Gastrocnemius medialis (tissue), 4 donors: Measurements from ENCODE around the gene RCVRN. TPM values are rescaled to one million over a fixed set of nuclear protein-coding genes. Genes with fewer than 3 reads are reported as not detected.

Experiments
- ATAC-seq, 2 donors: fragments of 150-250 bp; one replicate each; pipeline ENCODE4 v1.9.1; 2016
- DNase-seq, 2 donors: peaks; one replicate each; pipeline ENCODE4 v3.0.0-alpha.2; 2019
- H3K27ac ChIP-seq, 4 donors: fragments of 200-600 bp; sonication (generic); 1 replicate in 1 of 4; 2 replicates in 3 of 4; pipeline ENCODE4 v1.5.1; 2016 to 2018; ENCODE audit warnings: mild to moderate bottlenecking in 2 of 4, moderate library complexity in 1 of 4
- H3K27me3 ChIP-seq, 3 donors: fragments of 200-600 bp; sonication (generic) in 2 of 3; 1 replicate in 1 of 3; 2 replicates in 2 of 3; pipeline versions ENCODE4 v1.5.1 to v1.6.0; 2016 to 2019; ENCODE audit warnings: mild to moderate bottlenecking in 1 of 3, moderate library complexity in 1 of 3
- H3K36me3 ChIP-seq, 2 donors: fragments of 200-600 bp; sonication (generic) in 1 of 2; one replicate each; pipeline ENCODE4 v1.5.1; 2017 to 2018
- H3K4me1 ChIP-seq, 2 donors: fragments of 200-600 bp; sonication (generic) in 1 of 2; one replicate each; pipeline ENCODE4 v1.5.1; 2016 to 2017; ENCODE audit warnings: mild to moderate bottlenecking in 2 of 2
- H3K4me3 ChIP-seq, 4 donors: fragments of 200-600 bp; sonication (generic) in 3 of 4; 1 replicate in 1 of 4; 2 replicates in 3 of 4; pipeline ENCODE4 v1.5.1; 2016 to 2019; ENCODE audit warnings: mild to moderate bottlenecking in 2 of 4
- H3K9me3 ChIP-seq, 3 donors: fragments of 200-600 bp; sonication (generic) in 2 of 3; 1 replicate in 1 of 3; 2 replicates in 2 of 3; pipeline ENCODE4 v1.5.1; 2016 to 2019
- POLR2A ChIP-seq, 2 donors: fragments of 450-650 bp; IDR thresholded peaks; one replicate each; pipeline ENCODE4 v1.6.1; 2017; ENCODE audit warnings: antibody characterized with exemption in 2 of 2, mild to moderate bottlenecking in 2 of 2, moderate library complexity in 2 of 2
- in situ Hi-C, 4 donors: fragments of 200-750 bp; cut with MboI; loops; one replicate each; pipeline versions ENCODE4 v1.15.0 to v1.8.0; 2017; ENCODE audit warnings: low sequenced_read_pairs in 4 of 4
- intact Hi-C: fragments of 100-400 bp; cut with DNase I; formaldehyde crosslinking; loops from one replicate; pipeline ENCODE4 v1.15.1; 2023; ENCODE audit warnings: low total_unique reads
- total RNA-seq, 4 donors: library from RNA; depleted of rRNA; stranded (reverse); fragments of >200 nt; gene quantifications; one replicate each; pipeline versions ENCODE4 v1.1.0 to v1.2.3, GENCODE V29; 2016
- TF ChIP-seq, protein P1 (sequence below), 5 experiments: fragments of 450-650 bp in 3 of 5; fragments of 200-600 bp in 2 of 5; sonication (generic) in 2 of 5; IDR thresholded peaks in 4 of 5; conservative IDR thresholded peaks in 1 of 5; 1 replicate in 4 of 5; 2 replicates in 1 of 5; pipeline ENCODE4 v1.5.1; 2016 to 2019; ENCODE audit warnings: antibody characterized with exemption in 5 of 5, mild to moderate bottlenecking in 3 of 5, moderate library complexity in 3 of 5

RCVRN gene
- total RNA-seq, 4 donors from 2014 or later, result not detected

DNA sequence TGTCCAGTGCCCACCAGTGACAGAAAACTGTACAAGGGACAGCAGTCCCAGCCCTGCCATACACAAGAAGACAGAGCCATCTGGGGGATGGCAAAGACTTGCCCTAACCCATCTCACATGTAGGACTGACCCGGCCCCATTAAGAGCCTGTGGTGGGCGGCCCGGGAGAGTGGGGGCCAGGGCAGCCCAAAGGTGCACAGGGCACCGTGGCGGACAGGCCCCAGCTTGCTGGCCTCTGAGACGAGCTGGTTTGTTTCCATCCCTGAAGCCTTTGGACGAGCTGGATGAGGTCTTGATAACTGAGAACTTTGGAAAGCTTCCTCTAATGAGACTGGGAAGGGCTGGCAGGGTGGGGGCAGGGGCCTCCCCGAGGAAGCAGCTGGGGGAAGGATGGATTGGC is 11.0 kb upstream of the RCVRN start:
- DNase-seq, result no peak
- Histone ChIP-seq H3K4me1 (no peaks in the 10 kb centered on the region), H3K36me3 (no peaks in the 10 kb centered on the region), H3K27me3 (no peaks in the 10 kb centered on the region), H3K4me3 (no peak overlapping the region), H3K27ac (no peak overlapping the region), H3K9me3 (no peaks in the 10 kb centered on the region)
- in situ Hi-C loops (loop anchor here in 3 of 4 donors (25.0 kb wide), 3 partner anchors 104 to 696 kb away; partner anchors contain the start of gene GSG1L2 (in 1 of the 3)), intact Hi-C loops (no loop called here)
- no peak for TF ChIP-seq POLR2A (IDR thresholded peaks at IDR 0.05)
- TF ChIP-seq, protein P1, sequence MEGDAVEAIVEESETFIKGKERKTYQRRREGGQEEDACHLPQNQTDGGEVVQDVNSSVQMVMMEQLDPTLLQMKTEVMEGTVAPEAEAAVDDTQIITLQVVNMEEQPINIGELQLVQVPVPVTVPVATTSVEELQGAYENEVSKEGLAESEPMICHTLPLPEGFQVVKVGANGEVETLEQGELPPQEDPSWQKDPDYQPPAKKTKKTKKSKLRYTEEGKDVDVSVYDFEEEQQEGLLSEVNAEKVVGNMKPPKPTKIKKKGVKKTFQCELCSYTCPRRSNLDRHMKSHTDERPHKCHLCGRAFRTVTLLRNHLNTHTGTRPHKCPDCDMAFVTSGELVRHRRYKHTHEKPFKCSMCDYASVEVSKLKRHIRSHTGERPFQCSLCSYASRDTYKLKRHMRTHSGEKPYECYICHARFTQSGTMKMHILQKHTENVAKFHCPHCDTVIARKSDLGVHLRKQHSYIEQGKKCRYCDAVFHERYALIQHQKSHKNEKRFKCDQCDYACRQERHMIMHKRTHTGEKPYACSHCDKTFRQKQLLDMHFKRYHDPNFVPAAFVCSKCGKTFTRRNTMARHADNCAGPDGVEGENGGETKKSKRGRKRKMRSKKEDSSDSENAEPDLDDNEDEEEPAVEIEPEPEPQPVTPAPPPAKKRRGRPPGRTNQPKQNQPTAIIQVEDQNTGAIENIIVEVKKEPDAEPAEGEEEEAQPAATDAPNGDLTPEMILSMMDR (IDR thresholded peaks at IDR 0.05 in 4 of 5, conservative IDR thresholded peaks at IDR 0.05 in 1 of 5), result no peak
- no peak for ATAC-seq

DNA sequence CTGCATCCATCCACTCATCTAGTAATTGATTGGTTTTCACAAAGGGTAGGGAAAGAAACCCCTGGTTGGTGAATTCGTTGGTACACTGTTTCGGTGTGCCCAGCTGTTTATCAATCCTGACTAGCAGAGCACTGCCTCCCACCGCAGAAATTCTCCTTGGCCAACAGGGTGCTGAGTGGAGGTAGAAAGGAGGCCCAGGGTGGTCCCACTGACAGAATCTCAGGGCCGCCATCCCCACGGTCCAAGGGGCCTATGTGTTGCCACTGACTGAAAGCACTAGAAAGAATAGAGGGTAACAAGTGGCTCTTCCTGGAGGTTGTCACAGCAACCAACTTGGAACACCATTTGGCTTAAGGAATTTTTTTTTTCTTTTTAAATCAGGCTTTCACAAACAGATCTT is 8.4 kb upstream of the RCVRN start:
- intact Hi-C loops (no loop called here), in situ Hi-C loops (loop anchor here in 3 of 4 donors (25.0 kb wide), 3 partner anchors 101 to 699 kb away; partner anchors contain the start of gene GSG1L2 (in 1 of the 3))
- ATAC-seq (no peak), DNase-seq (no peak)
- Histone ChIP-seq H3K36me3 (no peaks in the 10 kb centered on the region), H3K9me3 (no peaks in the 10 kb centered on the region), H3K4me1 (no peaks in the 10 kb centered on the region), H3K27me3 (peaks cover 0 to 3% (median 0%) of the 10 kb centered on the region in 3 donors), H3K27ac (no peak overlapping the region), H3K4me3 (no peak overlapping the region)
- TF ChIP-seq POLR2A (IDR thresholded peaks at IDR 0.05), result no peak
- TF ChIP-seq, protein P1 (IDR thresholded peaks at IDR 0.05 in 4 of 5, conservative IDR thresholded peaks at IDR 0.05 in 1 of 5), result no peak

DNA sequence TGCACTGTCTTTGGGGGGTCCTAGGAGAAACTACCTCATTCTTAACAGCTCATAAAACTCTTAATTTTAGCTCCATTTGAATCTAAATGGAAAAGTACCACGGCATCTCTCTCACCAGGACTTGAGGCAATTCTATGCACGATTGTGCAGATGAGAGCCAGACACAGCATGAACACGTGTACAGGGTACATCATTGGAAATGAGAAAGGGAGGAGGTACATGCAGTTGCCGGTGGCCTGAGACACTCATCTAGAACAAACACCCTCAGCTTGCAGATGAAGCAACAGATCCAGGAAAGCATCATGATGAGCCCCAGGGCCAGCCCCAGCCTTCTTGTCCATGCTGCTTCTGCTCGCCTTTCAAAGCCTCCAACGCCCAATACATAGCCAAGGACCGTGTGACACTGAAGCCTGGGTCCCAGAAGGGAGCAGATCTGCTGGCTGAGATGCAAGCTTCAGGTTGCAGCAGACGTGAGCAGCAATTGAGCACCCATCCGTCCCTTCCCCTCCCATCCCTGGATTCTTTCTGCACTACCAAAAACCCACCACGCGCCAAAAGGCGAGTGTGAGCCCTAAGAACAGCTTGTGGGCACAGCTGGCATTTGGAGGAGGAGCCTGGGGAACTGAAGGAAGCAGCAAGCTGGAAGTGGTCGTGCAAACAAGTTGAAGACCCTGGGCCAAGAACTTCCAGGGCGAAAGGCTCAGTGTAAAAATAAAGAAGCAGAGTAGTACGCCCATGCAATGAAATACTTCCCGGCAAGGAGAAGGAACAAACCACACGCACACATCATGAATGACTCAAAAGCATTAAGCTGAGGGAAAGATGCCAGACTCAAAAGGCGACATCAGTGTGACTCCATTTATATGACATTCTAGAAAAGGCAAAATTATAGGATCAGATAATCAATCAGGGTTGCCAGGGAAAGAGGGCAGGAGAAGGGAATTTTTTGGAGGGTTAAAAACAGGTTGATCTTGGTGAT is 7.3 kb upstream of the RCVRN start:
- peaks cover 0 to 7% (median 0%) of the 10 kb centered on the region in 3 donors for H3K27me3 ChIP-seq
- no peak overlapping the region for H3K27ac ChIP-seq
- TF ChIP-seq POLR2A (IDR thresholded peaks at IDR 0.05), result no peak
- TF ChIP-seq, protein P1 (IDR thresholded peaks at IDR 0.05 in 4 of 5, conservative IDR thresholded peaks at IDR 0.05 in 1 of 5), result no peak
- no peaks in the 10 kb centered on the region for H3K4me1 ChIP-seq
- intact Hi-C loops (no loop called here), in situ Hi-C loops (loop anchor here in 3 of 4 donors (25.0 kb wide), 3 partner anchors 100 to 700 kb away; partner anchors contain the start of gene GSG1L2 (in 1 of the 3))
- DNase-seq, result no peak
- H3K36me3 ChIP-seq, result no peaks in the 10 kb centered on the region
- H3K4me3 ChIP-seq, result no peak overlapping the region
- no peaks in the 10 kb centered on the region for H3K9me3 ChIP-seq
- no peak for ATAC-seq

DNA sequence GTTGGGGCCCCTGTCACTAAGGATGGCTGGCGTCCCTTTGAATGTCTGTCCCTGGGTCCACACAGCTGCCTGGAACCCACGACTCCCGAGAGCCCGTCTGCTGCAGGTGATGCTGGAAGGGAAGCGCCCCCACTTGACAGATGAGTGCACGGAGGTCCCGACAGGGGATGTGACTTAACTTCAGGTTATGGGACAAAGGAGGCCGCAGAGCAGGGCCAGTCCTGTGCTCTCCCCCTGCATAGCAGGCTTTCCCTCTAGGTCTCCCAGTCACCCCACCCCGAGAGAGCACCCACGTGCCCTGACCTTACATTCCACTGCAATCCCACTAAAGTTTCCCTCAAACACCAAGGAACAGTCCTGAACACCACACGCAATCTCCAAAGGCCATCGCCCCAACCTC is 6.0 kb upstream of the RCVRN start:
- H3K4me1 ChIP-seq, result no peaks in the 10 kb centered on the region
- no peaks in the 10 kb centered on the region for H3K9me3 ChIP-seq
- no peak overlapping the region for H3K4me3 ChIP-seq
- DNase-seq (no peak), ATAC-seq (no peak)
- in situ Hi-C loops (loop anchor here in 3 of 4 donors (25.0 kb wide), 3 partner anchors 99 to 701 kb away; partner anchors contain the start of gene GSG1L2 (in 1 of the 3)), intact Hi-C loops (no loop called here)
- H3K27ac ChIP-seq, result no peak overlapping the region
- no peaks in the 10 kb centered on the region for H3K36me3 ChIP-seq
- TF ChIP-seq, protein P1 (IDR thresholded peaks at IDR 0.05 in 4 of 5, conservative IDR thresholded peaks at IDR 0.05 in 1 of 5), result no peak
- no peak for TF ChIP-seq POLR2A (IDR thresholded peaks at IDR 0.05)
- H3K27me3 ChIP-seq, result peaks cover 0 to 7% (median 0%) of the 10 kb centered on the region in 3 donors
